Ascending aorta (tissue), 2 donors: ENCODE data around the gene GSC2. TPM values are rescaled to one million over a fixed set of nuclear protein-coding genes. Genes with fewer than 3 reads are reported as not detected.

Source experiments
- DNase-seq, 2 donors: peaks; one replicate each; pipeline ENCODE4 v3.0.0-alpha.2; 2019; ENCODE audit warnings: low spot score in 2 of 2
- H3K27ac ChIP-seq, 2 donors: fragments of 200-600 bp; sonication (generic); one replicate each; pipeline ENCODE4 v1.5.1; 2016 to 2017; ENCODE audit warnings: mild to moderate bottlenecking in 1 of 2
- H3K27me3 ChIP-seq: fragments of 200-600 bp; sonication (generic); one replicate; pipeline ENCODE4 v1.5.1; 2017
- H3K36me3 ChIP-seq, 2 donors: fragments of 200-600 bp; sonication (generic); one replicate each; pipeline ENCODE4 v1.5.1; 2016
- H3K4me1 ChIP-seq, 2 donors: fragments of 200-600 bp; sonication (generic); one replicate each; pipeline ENCODE4 v1.5.1; 2016 to 2017; ENCODE audit warnings: mild to moderate bottlenecking in 1 of 2
- H3K4me3 ChIP-seq, 2 donors: fragments of 200-600 bp; sonication (generic); one replicate each; pipeline ENCODE4 v1.5.1; 2016 to 2017; ENCODE audit warnings: mild to moderate bottlenecking in 1 of 2
- H3K9me3 ChIP-seq, 2 donors: fragments of 200-600 bp; sonication (generic); one replicate each; pipeline ENCODE4 v1.5.1; 2016
- intact Hi-C: fragments of 100-400 bp; cut with DNase I; formaldehyde crosslinking; loops from one replicate; pipeline ENCODE4 v1.15.1; 2023
- total RNA-seq: library from RNA; depleted of rRNA; stranded (reverse); fragments of >200 nt; gene quantifications from one replicate; pipeline ENCODE4 v1.1.0, GENCODE V29; 2016
- TF ChIP-seq, protein P1 (sequence below), 3 experiments: fragments of 200-600 bp in 2 of 3; fragments of 450-650 bp in 1 of 3; sonication (generic) in 2 of 3; IDR thresholded peaks; one replicate each; pipeline ENCODE4 v1.5.1; 2016 to 2019; ENCODE audit warnings: antibody characterized with exemption in 3 of 3, mild to moderate bottlenecking in 1 of 3, moderate library complexity in 1 of 3

The GSC2 gene
- total RNA-seq, 1 donor from 2014 or later = not detected

DNA sequence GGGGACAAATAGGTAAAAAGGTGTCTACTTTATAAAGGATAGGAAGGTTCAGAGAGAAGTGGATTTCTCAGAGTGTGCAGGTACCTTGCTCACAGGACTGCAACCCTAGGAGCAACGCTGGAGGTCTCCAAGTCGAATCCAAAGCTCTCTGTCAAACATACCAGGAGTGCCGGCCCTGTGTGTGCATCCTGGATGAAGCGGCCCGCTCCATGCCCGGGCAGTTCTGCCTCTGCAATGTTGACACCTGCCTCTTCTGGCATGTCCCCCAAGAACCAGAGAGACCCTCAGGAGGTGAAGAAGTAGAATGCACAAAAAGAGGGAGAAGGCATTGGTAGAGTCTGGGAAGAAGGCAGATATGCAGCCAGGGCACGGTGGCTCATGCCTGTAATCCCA, 22.1 kb downstream of the GSC2 start:
- H3K4me3 ChIP-seq = no peak overlapping the region
- H3K27me3 ChIP-seq = no peaks in the 10 kb centered on the region
- H3K27ac ChIP-seq = no peak overlapping the region
- intact Hi-C loops = no loop called here
- H3K9me3 ChIP-seq = no peaks in the 10 kb centered on the region
- no peaks in the 10 kb centered on the region for H3K4me1 ChIP-seq
- TF ChIP-seq, protein P1, sequence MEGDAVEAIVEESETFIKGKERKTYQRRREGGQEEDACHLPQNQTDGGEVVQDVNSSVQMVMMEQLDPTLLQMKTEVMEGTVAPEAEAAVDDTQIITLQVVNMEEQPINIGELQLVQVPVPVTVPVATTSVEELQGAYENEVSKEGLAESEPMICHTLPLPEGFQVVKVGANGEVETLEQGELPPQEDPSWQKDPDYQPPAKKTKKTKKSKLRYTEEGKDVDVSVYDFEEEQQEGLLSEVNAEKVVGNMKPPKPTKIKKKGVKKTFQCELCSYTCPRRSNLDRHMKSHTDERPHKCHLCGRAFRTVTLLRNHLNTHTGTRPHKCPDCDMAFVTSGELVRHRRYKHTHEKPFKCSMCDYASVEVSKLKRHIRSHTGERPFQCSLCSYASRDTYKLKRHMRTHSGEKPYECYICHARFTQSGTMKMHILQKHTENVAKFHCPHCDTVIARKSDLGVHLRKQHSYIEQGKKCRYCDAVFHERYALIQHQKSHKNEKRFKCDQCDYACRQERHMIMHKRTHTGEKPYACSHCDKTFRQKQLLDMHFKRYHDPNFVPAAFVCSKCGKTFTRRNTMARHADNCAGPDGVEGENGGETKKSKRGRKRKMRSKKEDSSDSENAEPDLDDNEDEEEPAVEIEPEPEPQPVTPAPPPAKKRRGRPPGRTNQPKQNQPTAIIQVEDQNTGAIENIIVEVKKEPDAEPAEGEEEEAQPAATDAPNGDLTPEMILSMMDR (IDR thresholded peaks at IDR 0.05) = no peak
- no peak for DNase-seq
- peaks cover 6 to 15% of the 10 kb centered on the region in 2 donors for H3K36me3 ChIP-seq

DNA sequence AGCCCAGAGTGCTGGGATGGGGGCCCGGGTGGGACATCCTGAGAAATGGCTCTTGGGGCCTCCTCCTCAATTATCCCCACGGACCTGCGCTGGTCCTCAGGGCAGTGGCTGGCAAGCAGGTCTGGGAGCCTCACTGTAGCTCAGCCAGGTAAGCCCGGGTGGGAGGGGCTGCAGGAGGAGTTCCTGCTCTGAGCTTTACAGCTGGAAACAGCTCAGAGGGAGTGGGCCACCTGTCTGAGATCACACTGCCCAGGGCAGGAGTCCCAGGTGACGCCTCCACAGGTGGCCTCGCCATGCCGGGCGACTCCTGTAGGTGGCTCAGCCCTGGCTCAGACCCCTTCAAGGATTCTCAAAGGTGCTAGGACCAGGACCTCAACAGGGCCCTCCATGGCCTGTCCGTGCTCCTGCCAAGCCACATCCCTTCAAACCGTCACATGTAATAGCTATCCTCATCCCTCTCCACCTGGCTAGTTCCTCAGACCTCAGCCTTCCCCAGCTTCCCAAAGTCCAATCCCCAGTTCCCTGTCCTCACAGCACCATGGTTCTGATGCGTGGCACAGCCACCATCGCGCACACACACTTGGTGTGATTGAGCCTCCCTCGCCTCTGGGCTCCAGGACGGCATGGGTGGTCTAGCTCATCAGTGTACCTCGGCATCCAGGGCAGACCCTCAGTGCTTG, 22.6 kb downstream of the GSC2 start:
- Histone ChIP-seq H3K27ac (no peak overlapping the region), H3K4me1 (no peaks in the 10 kb centered on the region), H3K36me3 (peaks cover 4 to 9% of the 10 kb centered on the region in 2 donors), H3K4me3 (no peak overlapping the region), H3K9me3 (no peaks in the 10 kb centered on the region), H3K27me3 (no peaks in the 10 kb centered on the region)
- TF ChIP-seq, protein P1 (IDR thresholded peaks at IDR 0.05) = no peak
- intact Hi-C loops = no loop called here
- DNase-seq = no peak

DNA sequence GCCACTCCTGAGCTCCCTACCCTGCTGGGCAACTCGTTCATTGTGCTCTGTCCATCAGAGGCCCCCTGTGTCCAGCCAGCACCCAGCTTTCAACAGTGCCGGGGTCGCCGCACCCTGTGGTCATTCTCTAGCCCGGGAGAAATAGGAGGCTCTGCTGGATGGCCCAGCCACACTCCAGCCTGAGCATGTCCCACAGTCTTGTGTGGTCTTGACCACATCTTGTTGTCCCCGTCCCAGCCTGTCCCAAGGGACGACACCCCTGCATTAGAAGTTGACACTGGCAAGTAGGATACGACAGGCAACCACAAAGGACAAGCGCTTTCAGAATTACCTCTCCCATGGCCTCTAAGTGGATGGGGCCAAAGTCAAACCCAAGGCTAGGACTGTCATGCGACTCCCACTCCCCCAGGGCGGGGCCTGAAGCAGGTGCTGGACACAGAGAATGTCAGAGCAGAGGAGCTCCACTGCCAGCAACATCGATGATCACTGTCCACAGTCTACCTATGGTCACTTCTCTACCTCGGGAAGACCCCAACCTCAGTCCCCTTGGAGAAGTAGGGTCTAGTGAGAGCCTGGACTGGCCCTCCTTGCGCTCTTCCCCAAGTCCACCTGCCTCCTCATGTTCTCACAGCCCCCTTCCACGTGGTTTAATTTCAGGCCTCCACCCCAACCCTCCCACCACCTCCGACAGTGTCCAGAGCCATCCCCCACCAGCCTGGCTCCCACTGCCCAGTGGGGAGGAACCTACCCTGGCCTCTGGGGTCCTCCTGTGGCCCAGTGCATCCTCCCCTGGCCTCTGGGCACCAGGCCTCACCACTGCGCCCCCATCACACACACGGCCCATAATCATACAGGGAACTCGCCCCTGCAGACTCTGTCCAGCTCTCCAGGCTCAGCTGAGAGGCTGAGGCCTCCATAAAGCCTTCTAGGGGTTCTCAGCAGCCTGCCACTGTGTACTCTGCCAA, 23.5 kb downstream of the GSC2 start:
- TF ChIP-seq, protein P1 (IDR thresholded peaks at IDR 0.05) = no peak
- Histone ChIP-seq H3K4me1 (no peaks in the 10 kb centered on the region), H3K27me3 (no peaks in the 10 kb centered on the region), H3K4me3 (no peak overlapping the region), H3K27ac (no peak overlapping the region), H3K9me3 (no peaks in the 10 kb centered on the region), H3K36me3 (peaks cover 0 to 2% of the 10 kb centered on the region in 2 donors)
- DNase-seq = no peak
- intact Hi-C loops = no loop called here

DNA sequence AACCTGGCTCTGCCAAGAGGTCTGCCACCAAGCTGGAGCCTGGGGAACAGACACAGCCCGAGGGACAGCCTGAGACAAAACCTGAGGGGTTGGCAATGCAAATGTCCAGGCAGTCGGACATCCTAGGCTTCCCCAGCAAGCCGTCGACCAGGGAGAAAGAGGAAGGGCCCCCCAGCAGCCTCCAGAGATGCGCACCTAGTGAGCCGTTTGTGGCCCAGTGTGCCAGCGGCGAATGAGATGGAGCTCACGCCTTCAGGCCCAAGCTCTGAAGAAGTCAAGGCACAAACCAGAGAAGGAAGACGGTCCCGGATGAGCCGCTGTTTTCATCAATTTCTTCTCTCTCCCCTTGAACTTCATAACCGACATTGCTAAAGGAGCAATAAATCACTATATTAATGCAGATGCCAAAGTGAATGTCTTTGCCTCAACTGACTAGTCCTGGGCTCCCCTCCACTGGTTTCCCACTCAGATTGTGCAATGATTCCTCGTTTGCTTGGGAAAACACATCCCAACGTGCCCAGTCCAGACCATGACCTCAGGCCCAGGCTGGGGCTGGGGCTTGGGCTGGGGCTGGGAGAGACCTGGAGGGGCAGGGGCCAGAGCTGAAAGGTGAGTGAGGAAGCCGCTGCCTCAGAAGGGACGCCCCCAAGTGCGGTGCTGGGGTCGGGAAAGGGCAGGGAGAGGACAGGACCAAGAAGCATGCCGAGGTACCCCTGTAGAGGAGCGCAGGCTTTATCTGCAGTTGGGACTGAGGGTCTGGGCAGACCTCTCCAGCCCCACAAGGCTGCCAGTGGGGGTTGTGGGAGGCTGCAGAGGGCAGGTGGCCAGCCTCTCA, 24.4 kb downstream of the GSC2 start:
- TF ChIP-seq, protein P1 (IDR thresholded peaks at IDR 0.05) = no peak
- peaks cover 3 to 7% of the 10 kb centered on the region in 2 donors for H3K4me1 ChIP-seq
- no peak for DNase-seq
- no peaks in the 10 kb centered on the region for H3K27me3 ChIP-seq
- H3K36me3 ChIP-seq = no peaks in the 10 kb centered on the region
- no peaks in the 10 kb centered on the region for H3K9me3 ChIP-seq
- H3K27ac ChIP-seq = no peak overlapping the region
- intact Hi-C loops = no loop called here
- no peak overlapping the region for H3K4me3 ChIP-seq

DNA sequence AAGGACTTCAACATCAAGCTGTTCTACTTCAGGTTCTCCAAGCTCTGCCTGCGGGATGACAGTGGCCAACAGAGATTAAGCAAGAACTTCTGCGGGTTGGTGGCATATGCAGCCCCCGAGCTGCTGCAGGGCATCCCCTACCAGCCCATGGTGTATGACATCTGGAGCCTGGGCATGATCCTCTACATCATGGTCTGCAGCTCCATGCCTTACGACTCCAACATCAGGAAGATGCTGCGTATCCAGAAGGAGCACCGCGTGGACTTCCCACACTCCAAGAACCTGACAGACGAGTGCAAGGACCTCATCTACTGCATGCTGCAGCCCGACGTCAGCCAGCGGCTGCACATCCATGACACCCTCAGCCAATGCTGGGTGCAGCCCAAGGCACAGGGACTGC, 25.1 kb downstream of the GSC2 start:
- intact Hi-C loops = no loop called here
- H3K27ac ChIP-seq = no peak overlapping the region
- H3K9me3 ChIP-seq = no peaks in the 10 kb centered on the region
- no peak for DNase-seq
- peaks cover 9 to 14% of the 10 kb centered on the region in 2 donors for H3K4me1 ChIP-seq
- H3K4me3 ChIP-seq = no peak overlapping the region
- H3K36me3 ChIP-seq = no peaks in the 10 kb centered on the region
- H3K27me3 ChIP-seq = no peaks in the 10 kb centered on the region
- TF ChIP-seq, protein P1 (IDR thresholded peaks at IDR 0.05) = no peak
